GM23248 (cell line): ENCODE measurements around the gene SYNPO2.

Experiments used
- EZH2 ChIP-seq: fragments of 200-600 bp; sonication (generic); IDR thresholded peaks from 2 replicates; pipeline ENCODE4 v1.6.1; 2018; ENCODE audit warnings: antibody characterized with exemption, mild to moderate bottlenecking; ENCODE audit not compliant: insufficient read depth, poor library complexity, severe bottlenecking
- EZH2phosphoT487 ChIP-seq: fragments of 200-600 bp; sonication (generic); IDR thresholded peaks from 2 replicates; pipeline ENCODE4 v1.6.1; 2018; ENCODE audit warnings: antibody characterized with exemption, moderate library complexity, mild to moderate bottlenecking, low read depth; ENCODE audit not compliant: insufficient read depth

DNA sequence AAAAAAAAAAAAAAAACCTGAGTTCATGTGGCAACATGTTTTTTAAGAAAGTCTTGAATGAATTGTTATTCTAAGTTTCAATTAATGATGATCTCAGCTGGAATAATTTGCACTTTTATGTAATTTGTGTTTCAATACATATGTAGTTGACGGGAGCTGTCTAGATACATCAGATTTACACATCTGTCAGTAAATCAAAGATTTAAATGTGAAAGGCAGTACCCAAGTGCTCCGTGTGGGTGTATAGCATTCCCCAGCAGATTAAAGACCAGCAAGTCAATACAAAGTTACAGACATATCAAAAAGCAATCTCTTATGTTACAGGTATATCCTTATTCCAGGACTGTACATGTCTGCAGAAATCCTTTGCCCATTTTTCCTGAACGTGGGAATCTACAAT is 35.2 kb downstream of the SYNPO2 start:
- TF ChIP-seq EZH2phosphoT487 (no peak), EZH2 (no peak)
